ENCODE data around the gene MTCH2. TPM values are rescaled to one million over a fixed set of nuclear protein-coding genes. Genes with fewer than 3 reads are reported as not detected.

The MTCH2 gene
- total RNA-seq, 1 experiment from 2014 or later = 138 TPM

- no peak for TF ChIP-seq JUND (IDR thresholded peaks at IDR 0.05)
- no peak for TF ChIP-seq RAD21 (IDR thresholded peaks at IDR 0.05; ENCODE audit: low read depth)
- TF ChIP-seq CEBPB (IDR thresholded peaks at IDR 0.05; ENCODE audit: low read depth) = no peak
- no peak for TF ChIP-seq ZNF274 (IDR thresholded peaks at IDR 0.05; ENCODE audit: low read depth, low read length)
- TF ChIP-seq EZH2 (IDR thresholded peaks at IDR 0.05) = no peak
- TF ChIP-seq, protein P1, sequence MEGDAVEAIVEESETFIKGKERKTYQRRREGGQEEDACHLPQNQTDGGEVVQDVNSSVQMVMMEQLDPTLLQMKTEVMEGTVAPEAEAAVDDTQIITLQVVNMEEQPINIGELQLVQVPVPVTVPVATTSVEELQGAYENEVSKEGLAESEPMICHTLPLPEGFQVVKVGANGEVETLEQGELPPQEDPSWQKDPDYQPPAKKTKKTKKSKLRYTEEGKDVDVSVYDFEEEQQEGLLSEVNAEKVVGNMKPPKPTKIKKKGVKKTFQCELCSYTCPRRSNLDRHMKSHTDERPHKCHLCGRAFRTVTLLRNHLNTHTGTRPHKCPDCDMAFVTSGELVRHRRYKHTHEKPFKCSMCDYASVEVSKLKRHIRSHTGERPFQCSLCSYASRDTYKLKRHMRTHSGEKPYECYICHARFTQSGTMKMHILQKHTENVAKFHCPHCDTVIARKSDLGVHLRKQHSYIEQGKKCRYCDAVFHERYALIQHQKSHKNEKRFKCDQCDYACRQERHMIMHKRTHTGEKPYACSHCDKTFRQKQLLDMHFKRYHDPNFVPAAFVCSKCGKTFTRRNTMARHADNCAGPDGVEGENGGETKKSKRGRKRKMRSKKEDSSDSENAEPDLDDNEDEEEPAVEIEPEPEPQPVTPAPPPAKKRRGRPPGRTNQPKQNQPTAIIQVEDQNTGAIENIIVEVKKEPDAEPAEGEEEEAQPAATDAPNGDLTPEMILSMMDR (IDR thresholded peaks at IDR 0.05 in 2 of 3, conservative IDR thresholded peaks at IDR 0.05 in 1 of 3; ENCODE audit: borderline replicate concordance in 1 of 3, insufficient read depth in 1 of 3, low read depth in 2 of 3, low read length in 2 of 3) = no peak
- TF ChIP-seq TCF7L2 (IDR thresholded peaks at IDR 0.05; ENCODE audit: borderline replicate concordance, extremely low read depth, insufficient read depth, insufficient read length) = no peak
- no peak for TF ChIP-seq SRF (IDR thresholded peaks at IDR 0.05; ENCODE audit: low read depth)
- ChIA-PET POLR2A (interaction anchor here (1.1 kb wide), 1 partner anchor 10 kb away, joined by 3 read pairs; no protein-coding TSS in a partner anchor), CTCF (no interaction called here), RAD21 (ENCODE audit: low non-redundant PET in 1 of 2, low total read pairs in 2 of 2, uncharacterized antibody in 2 of 2, unreplicated experiment in 2 of 2) (no interaction called here)
- no peak overlapping the region for H2AFZ ChIP-seq (ENCODE audit: low read depth, low read length, poor library complexity, severe bottlenecking)
- H3K4me2 ChIP-seq (ENCODE audit: low read length) = no peak overlapping the region
- H3K27me3 ChIP-seq (ENCODE audit: insufficient read depth, low read length) = no peaks in the 10 kb centered on the region; the same call in 1 of the 2 replicates
- DNase-seq (ENCODE audit: low read depth, low spot score) (no peak), ATAC-seq (no peak)
- H3K27ac ChIP-seq (ENCODE audit: low read depth, low read length) = no peak overlapping the region
- H3K79me2 ChIP-seq (ENCODE audit: insufficient read depth, low read length) = no peaks in the 10 kb centered on the region
- H3K4me3 ChIP-seq (replicated peaks in 1 of 2; ENCODE audit: low read depth in 1 of 2, low read length in 2 of 2) = no peak overlapping the region
- intact Hi-C loops (cut with micrococcal nuclease) = no loop called here
- H3K9me3 ChIP-seq (ENCODE audit: control insufficient read depth in 1 of 2, insufficient read depth in 1 of 2, low read depth in 1 of 2, low read length in 2 of 2) = no peaks in the 10 kb centered on the region
- BruUV-seq (replicated peaks) = no TSS peak
- no peaks in the 10 kb centered on the region for H4K20me1 ChIP-seq (ENCODE audit: insufficient read depth)
- H3K9ac ChIP-seq (ENCODE audit: low read length) = no peak overlapping the region
- H3K9me2 ChIP-seq (ENCODE audit: insufficient read depth) = no peaks in the 10 kb centered on the region
- H3K36me3 ChIP-seq (ENCODE audit: control insufficient read depth in 1 of 2, insufficient read depth in 2 of 2, low read length in 2 of 2) = no peaks in the 10 kb centered on the region
- no peaks in the 10 kb centered on the region for H3K4me1 ChIP-seq (ENCODE audit: control insufficient read depth in 1 of 2, insufficient read depth in 2 of 2, low read length in 2 of 2)
Measured at GRCh38 chr11:47603295-47603694, 39.1 kb downstream of the MTCH2 start.

GRCh38 chr11:47599902-47600301 lies 42.5 kb downstream of the MTCH2 start:
- POLR2A ChIA-PET = no interaction called here
- H4K20me1 ChIP-seq (ENCODE audit: insufficient read depth) = no peaks in the 10 kb centered on the region
- no TSS peak for BruUV-seq (replicated peaks)
- no peak for ATAC-seq
- H2AFZ ChIP-seq (ENCODE audit: low read depth, low read length, poor library complexity, severe bottlenecking) = no peak overlapping the region
- H3K4me1 ChIP-seq (ENCODE audit: control insufficient read depth in 1 of 2, insufficient read depth in 2 of 2, low read length in 2 of 2) = no peaks in the 10 kb centered on the region
- H3K4me2 ChIP-seq (ENCODE audit: low read length) = no peak overlapping the region
- no peak overlapping the region for H3K4me3 ChIP-seq (replicated peaks in 1 of 2; ENCODE audit: low read depth in 1 of 2, low read length in 2 of 2)
- intact Hi-C loops (cut with micrococcal nuclease) = no loop called here
- no peaks in the 10 kb centered on the region for H3K9me3 ChIP-seq (ENCODE audit: control insufficient read depth in 1 of 2, insufficient read depth in 1 of 2, low read depth in 1 of 2, low read length in 2 of 2)
- H3K27ac ChIP-seq (ENCODE audit: low read depth, low read length) = no peak overlapping the region
- H3K27me3 ChIP-seq (ENCODE audit: insufficient read depth, low read length) = no peaks in the 10 kb centered on the region
- TF ChIP-seq EZH2 (IDR thresholded peaks at IDR 0.05) = no peak
- TF ChIP-seq EGR1 (IDR thresholded peaks at IDR 0.05; ENCODE audit: low read depth) = no peak
- no peak for TF ChIP-seq ATF3 (IDR thresholded peaks at IDR 0.05)
- no peak for TF ChIP-seq FOSL1 (IDR thresholded peaks at IDR 0.05; ENCODE audit: low read depth)
- TF ChIP-seq ELF1 (IDR thresholded peaks at IDR 0.05; ENCODE audit: borderline replicate concordance, low read depth) = no peak
- no peak for DNase-seq (ENCODE audit: low read depth, low spot score)
- no peaks in the 10 kb centered on the region for H3K36me3 ChIP-seq (ENCODE audit: control insufficient read depth in 1 of 2, insufficient read depth in 2 of 2, low read length in 2 of 2)
- RAD21 ChIA-PET (ENCODE audit: low non-redundant PET in 1 of 2, low total read pairs in 2 of 2, uncharacterized antibody in 2 of 2, unreplicated experiment in 2 of 2) = no interaction called here
- no peaks in the 10 kb centered on the region for H3K79me2 ChIP-seq (ENCODE audit: insufficient read depth, low read length)
- CTCF ChIA-PET = no interaction called here
- no peak overlapping the region for H3K9ac ChIP-seq (ENCODE audit: low read length)
- no peaks in the 10 kb centered on the region for H3K9me2 ChIP-seq (ENCODE audit: insufficient read depth)

All from HCT116 (cell line).